ENCODE results near the gene HNMT.

GRCh38 chr2:137930146-137930545, 34.1 kb upstream of the HNMT start:
- TF ChIP-seq ATF2 (CRISPR knock-in tag; IDR thresholded peaks at IDR 0.05): no peak
- TF ChIP-seq ZNF232 (CRISPR knock-in tag; IDR thresholded peaks at IDR 0.05; ENCODE audit: borderline replicate concordance): no peak
- no peak for TF ChIP-seq CTCF (CRISPR knock-in tag; IDR thresholded peaks at IDR 0.05)
- TF ChIP-seq POLR2A (IDR thresholded peaks at IDR 0.05; ENCODE audit: insufficient read depth in 1 of 2, low read depth in 2 of 2, low read length in 2 of 2): no peak

Data from HepG2 (cell line).